GM12891 (cell line): ENCODE data around the gene ZNF618.

Experiments
- DNase-seq: peaks from one replicate; pipeline ENCODE4 v3.0.0; 2011; ENCODE audit warnings: low spot score; ENCODE audit not compliant: insufficient read length
- FAIRE-seq: peaks from 2 replicates; lab custom pipeline; 2011; peaks lifted over from hg19 to GRCh38; lab: Jason Lieb, UNC
- PAX5 ChIP-seq: IDR thresholded peaks from 2 replicates; pipeline ENCODE4 v1.6.1; 2011; ENCODE audit warnings: low read length, moderate library complexity, mild to moderate bottlenecking; ENCODE audit not compliant: insufficient read depth, severe bottlenecking
- POLR2A ChIP-seq: IDR thresholded peaks from 2 replicates; pipeline ENCODE4 v1.6.1; 2011; ENCODE audit warnings: low read depth, low read length, control low read depth
- POLR2AphosphoS5 ChIP-seq: IDR thresholded peaks from 2 replicates; pipeline ENCODE4 v1.6.1; 2011; ENCODE audit warnings: low read depth, low read length, control low read depth
- POU2F2 ChIP-seq: IDR thresholded peaks from 2 replicates; pipeline ENCODE4 v1.6.1; 2011; ENCODE audit warnings: low read depth, mild to moderate bottlenecking, control low read depth, low read length, moderate library complexity
- SPI1 ChIP-seq: IDR thresholded peaks from 2 replicates; pipeline ENCODE4 v1.6.1; 2011; ENCODE audit warnings: low read depth, low read length, control low read depth
- TAF1 ChIP-seq: IDR thresholded peaks from 2 replicates; pipeline ENCODE4 v1.6.1; 2011; ENCODE audit warnings: low read depth, low read length, control low read depth

The ZNF618 gene

DNA sequence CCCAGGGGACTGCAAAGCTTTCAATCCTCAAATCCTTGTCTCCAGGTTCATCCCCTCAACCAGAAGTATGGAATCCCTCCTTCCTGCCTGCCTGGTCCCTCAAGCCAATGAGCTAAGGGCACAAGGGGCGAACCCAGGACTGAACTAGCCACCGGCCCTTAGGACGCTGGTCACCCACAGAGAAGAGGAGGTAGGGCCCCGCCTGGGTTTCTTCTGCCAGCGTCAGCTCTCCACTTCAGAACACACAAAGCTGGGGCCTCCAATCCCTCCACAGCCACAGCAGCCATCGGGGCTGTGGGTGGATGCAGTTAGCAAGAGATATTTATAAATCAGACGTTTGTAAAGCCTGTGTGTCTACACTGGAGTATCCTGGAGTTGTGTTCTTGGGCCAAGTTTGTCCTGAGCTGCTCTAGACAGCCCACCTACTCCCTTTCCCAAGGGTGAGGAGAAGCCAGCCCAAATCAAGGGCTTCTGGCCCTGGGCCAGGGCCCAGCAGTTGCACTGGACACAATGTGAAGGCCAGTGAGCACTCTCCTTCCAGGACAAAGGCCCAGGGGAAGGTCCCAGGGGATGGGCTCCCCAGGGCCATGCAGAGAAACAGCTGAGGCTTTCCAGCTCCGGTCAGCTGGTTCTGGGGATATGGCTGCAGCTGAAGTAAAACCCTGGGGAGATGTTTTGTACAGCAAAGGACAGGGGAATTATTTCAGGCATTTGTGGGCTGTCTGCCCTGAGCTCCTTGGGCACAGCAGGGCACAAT is 183.1 kb downstream of the ZNF618 start:
- FAIRE-seq (no peak), DNase-seq (no peak)
- no peak for TF ChIP-seq SPI1
- no peak for TF ChIP-seq TAF1
- no peak for TF ChIP-seq POU2F2
- no peak for TF ChIP-seq POLR2A
- no peak for TF ChIP-seq POLR2AphosphoS5
- TF ChIP-seq PAX5 = no peak

DNA sequence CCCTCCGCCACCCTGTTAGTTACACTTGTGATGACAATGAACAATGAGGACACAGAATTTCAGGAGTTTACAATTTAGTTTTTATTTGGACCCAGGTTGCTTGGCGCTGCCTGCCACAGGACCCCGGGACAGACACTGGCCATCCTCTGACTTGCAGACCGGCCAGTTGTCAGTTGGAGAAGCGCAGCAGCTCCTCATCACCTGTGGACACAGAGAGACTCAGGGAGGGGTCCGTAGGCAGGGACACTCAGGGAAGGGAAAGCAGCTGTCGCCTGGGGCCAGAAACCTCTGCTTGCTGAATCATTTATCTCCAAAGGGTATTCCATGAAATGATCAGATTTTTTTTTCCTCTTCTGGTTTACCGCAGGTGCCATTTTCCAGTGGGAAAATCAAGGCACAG is 184.0 kb downstream of the ZNF618 start:
- no peak for DNase-seq
- TF ChIP-seq POU2F2 (no peak), SPI1 (no peak), POLR2AphosphoS5 (no peak), PAX5 (no peak), TAF1 (no peak)
- FAIRE-seq = no peak

- no peak for DNase-seq
- TF ChIP-seq SPI1 (no peak), POLR2AphosphoS5 (no peak)
- FAIRE-seq = no peak
These were observed 184.6 kb downstream of the ZNF618 start for GRCh38 chr9:114060711-114061110.

GRCh38 chr9:114061292-114061691 is 185.2 kb downstream of the ZNF618 start:
- DNase-seq (no peak), FAIRE-seq (no peak)
- TF ChIP-seq TAF1 (no peak), POLR2A (no peak), PAX5 (no peak), POLR2AphosphoS5 (no peak), SPI1 (no peak), POU2F2 (no peak)

GRCh38 chr9:114061830-114062474 is 185.8 kb downstream of the ZNF618 start:
- TF ChIP-seq TAF1 = no peak
- TF ChIP-seq POLR2A = no peak
- TF ChIP-seq PAX5 = no peak
- no peak for DNase-seq
- FAIRE-seq = no peak

- TF ChIP-seq PAX5 (no peak), POLR2AphosphoS5 (no peak), POU2F2 (no peak), POLR2A (no peak), TAF1 (no peak)
- DNase-seq = no peak
- FAIRE-seq = no peak
These were observed 189.2 kb downstream of the ZNF618 start for GRCh38 chr9:114065304-114065703.

- no peak for FAIRE-seq
- DNase-seq = no peak
- TF ChIP-seq SPI1 (no peak), POU2F2 (no peak), TAF1 (no peak), PAX5 (no peak)
These were observed 193.5 kb downstream of the ZNF618 start for GRCh38 chr9:114069476-114070187.

DNA sequence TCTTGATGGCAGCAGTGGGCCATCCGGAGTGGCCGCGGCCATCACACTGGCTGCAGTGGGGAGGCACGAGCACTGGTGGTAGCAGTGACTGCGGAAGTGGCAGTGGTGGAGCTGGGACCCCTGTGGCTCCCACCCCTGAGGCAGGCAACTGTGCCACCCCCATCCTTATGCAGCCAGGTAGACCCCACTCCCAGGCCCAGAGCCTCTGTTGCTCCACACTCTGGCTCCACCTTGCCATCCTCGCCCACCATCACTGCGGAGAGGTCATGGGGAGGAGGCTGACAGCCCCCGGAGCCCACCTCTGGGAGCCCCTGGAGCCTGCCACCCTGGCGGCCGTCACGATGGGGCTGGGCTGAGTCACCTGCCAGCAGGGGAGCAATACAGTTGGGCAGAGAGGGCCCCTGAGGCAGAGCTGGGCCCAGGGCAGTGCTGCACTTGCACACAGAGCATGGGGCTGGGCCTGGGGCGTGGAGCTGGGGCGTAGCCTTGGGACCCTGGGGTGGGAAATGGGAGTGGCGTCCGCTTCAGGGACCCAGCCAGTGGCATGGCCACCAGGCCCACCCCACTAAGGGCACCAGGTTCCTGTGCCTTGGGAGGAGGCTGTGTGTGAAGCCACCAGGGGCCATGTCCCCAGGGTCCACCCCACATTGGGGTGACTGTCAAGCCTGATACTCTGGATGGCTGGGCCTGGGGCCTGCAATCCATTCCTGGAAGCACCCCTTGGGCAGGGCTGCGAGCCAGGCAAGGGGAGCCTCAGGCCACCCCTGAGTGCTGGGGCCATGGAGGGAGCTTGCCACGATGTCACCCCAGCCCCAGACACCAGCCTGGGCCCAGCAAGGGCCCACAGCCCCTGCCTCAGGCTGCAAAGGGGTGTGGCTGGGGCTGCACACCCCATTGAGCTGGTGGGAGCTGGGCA is 194.3 kb downstream of the ZNF618 start:
- DNase-seq (no peak), FAIRE-seq (no peak)
- TF ChIP-seq POLR2AphosphoS5 (no peak), SPI1 (no peak), PAX5 (no peak), POLR2A (no peak), TAF1 (no peak), POU2F2 (no peak)

- FAIRE-seq (no peak), DNase-seq (no peak)
- TF ChIP-seq PAX5 (no peak), POLR2AphosphoS5 (no peak), SPI1 (no peak), POLR2A (no peak), POU2F2 (no peak), TAF1 (no peak)
These were observed 195.2 kb downstream of the ZNF618 start for GRCh38 chr9:114071197-114071795.
